ENCODE results near the gene SUGCT. TPM values are rescaled to one million over a fixed set of nuclear protein-coding genes. Genes with fewer than 3 reads are reported as not detected.

The SUGCT gene
- total RNA-seq, 1 donor from 2014 or later = 1.6 TPM

GRCh38 chr7:40483630-40484029 lies 348.8 kb downstream of the SUGCT start:
- no peak overlapping the region for H3K27ac Mint-ChIP-seq (ENCODE audit: unreplicated experiment)
- TF ChIP-seq, protein P1, sequence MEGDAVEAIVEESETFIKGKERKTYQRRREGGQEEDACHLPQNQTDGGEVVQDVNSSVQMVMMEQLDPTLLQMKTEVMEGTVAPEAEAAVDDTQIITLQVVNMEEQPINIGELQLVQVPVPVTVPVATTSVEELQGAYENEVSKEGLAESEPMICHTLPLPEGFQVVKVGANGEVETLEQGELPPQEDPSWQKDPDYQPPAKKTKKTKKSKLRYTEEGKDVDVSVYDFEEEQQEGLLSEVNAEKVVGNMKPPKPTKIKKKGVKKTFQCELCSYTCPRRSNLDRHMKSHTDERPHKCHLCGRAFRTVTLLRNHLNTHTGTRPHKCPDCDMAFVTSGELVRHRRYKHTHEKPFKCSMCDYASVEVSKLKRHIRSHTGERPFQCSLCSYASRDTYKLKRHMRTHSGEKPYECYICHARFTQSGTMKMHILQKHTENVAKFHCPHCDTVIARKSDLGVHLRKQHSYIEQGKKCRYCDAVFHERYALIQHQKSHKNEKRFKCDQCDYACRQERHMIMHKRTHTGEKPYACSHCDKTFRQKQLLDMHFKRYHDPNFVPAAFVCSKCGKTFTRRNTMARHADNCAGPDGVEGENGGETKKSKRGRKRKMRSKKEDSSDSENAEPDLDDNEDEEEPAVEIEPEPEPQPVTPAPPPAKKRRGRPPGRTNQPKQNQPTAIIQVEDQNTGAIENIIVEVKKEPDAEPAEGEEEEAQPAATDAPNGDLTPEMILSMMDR (IDR thresholded peaks at IDR 0.05; ENCODE audit: unreplicated experiment) = no peak
- no peaks in the 10 kb centered on the region for H3K27me3 Mint-ChIP-seq (ENCODE audit: unreplicated experiment)
- H3K4me1 Mint-ChIP-seq (ENCODE audit: unreplicated experiment) = no peaks in the 10 kb centered on the region
- no peaks in the 10 kb centered on the region for H3K36me3 Mint-ChIP-seq (ENCODE audit: low read depth, unreplicated experiment)
- no peak overlapping the region for H3K4me3 Mint-ChIP-seq (ENCODE audit: unreplicated experiment)
- H3K9me3 Mint-ChIP-seq (ENCODE audit: unreplicated experiment) = no peaks in the 10 kb centered on the region
- no peak for DNase-seq (ENCODE audit: low spot score)

GRCh38 chr7:40489844-40490602 lies 355.2 kb downstream of the SUGCT start:
- H3K4me3 Mint-ChIP-seq (ENCODE audit: unreplicated experiment) = no peak overlapping the region
- no peak overlapping the region for H3K27ac Mint-ChIP-seq (ENCODE audit: unreplicated experiment)
- no peaks in the 10 kb centered on the region for H3K27me3 Mint-ChIP-seq (ENCODE audit: unreplicated experiment)

DNA sequence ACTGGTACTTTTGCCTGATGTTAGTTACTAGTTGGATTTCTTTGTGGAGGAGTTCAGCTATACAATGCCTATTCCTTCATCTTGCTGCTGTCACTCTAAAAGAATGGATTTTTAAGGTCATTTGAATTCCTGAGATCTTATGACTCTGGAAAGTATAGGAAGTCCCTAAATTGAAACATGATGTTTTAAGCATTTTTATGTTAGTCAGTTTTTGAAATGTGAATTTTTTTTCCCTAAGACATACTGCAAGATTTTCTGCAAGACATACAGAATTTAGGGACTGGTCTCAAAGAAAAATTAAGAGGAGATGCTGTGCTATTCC lies 355.8 kb downstream of the SUGCT start:
- H3K4me1 Mint-ChIP-seq (ENCODE audit: unreplicated experiment) = no peaks in the 10 kb centered on the region
- DNase-seq (ENCODE audit: low spot score) = no peak
- no peaks in the 10 kb centered on the region for H3K9me3 Mint-ChIP-seq (ENCODE audit: unreplicated experiment)
- TF ChIP-seq, protein P1 (IDR thresholded peaks at IDR 0.05; ENCODE audit: unreplicated experiment) = no peak
- H3K27me3 Mint-ChIP-seq (ENCODE audit: unreplicated experiment) = no peaks in the 10 kb centered on the region
- no peak overlapping the region for H3K27ac Mint-ChIP-seq (ENCODE audit: unreplicated experiment)
- H3K4me3 Mint-ChIP-seq (ENCODE audit: unreplicated experiment) = no peak overlapping the region
- H3K36me3 Mint-ChIP-seq (ENCODE audit: low read depth, unreplicated experiment) = no peaks in the 10 kb centered on the region

More at GRCh38 chr7:40489844-40490602, 355.2 kb downstream of the SUGCT start:
- H3K36me3 Mint-ChIP-seq (ENCODE audit: low read depth, unreplicated experiment) = no peaks in the 10 kb centered on the region
- TF ChIP-seq, protein P1 (IDR thresholded peaks at IDR 0.05; ENCODE audit: unreplicated experiment) = no peak
- H3K4me1 Mint-ChIP-seq (ENCODE audit: unreplicated experiment) = no peaks in the 10 kb centered on the region
- H3K9me3 Mint-ChIP-seq (ENCODE audit: unreplicated experiment) = no peaks in the 10 kb centered on the region
- no peak for DNase-seq (ENCODE audit: low spot score)

DNA sequence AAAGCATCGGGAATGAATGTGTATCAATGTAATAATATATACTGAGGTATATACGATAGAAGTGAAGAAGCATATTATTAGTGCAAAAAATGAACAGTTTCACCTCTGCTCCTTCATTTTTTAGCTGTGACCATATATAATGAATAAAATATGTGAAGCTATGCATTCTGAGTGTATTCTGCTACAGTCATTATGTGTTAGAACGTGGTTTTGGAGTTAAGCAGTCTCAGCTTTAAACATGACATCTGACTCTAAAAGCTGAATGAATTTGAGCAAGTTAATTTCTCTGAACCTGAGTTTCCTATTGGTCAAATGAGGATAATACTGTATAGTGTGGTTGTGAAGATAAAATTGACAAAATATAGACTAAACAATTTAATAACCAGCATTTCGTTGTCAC lies 358.1 kb downstream of the SUGCT start:
- Mint-ChIP-seq H3K4me1 (ENCODE audit: unreplicated experiment) (no peaks in the 10 kb centered on the region), H3K27ac (ENCODE audit: unreplicated experiment) (no peak overlapping the region)

GRCh38 chr7:40493609-40494051 lies 358.8 kb downstream of the SUGCT start:
- Mint-ChIP-seq H3K27ac (ENCODE audit: unreplicated experiment) (no peak overlapping the region), H3K4me1 (ENCODE audit: unreplicated experiment) (no peaks in the 10 kb centered on the region), H3K9me3 (ENCODE audit: unreplicated experiment) (no peaks in the 10 kb centered on the region), H3K4me3 (ENCODE audit: unreplicated experiment) (no peak overlapping the region), H3K36me3 (ENCODE audit: low read depth, unreplicated experiment) (no peaks in the 10 kb centered on the region), H3K27me3 (ENCODE audit: unreplicated experiment) (no peaks in the 10 kb centered on the region)
- TF ChIP-seq, protein P1 (IDR thresholded peaks at IDR 0.05; ENCODE audit: unreplicated experiment) = no peak
- DNase-seq (ENCODE audit: low spot score) = no peak

More for the DNA sequence above, 358.1 kb downstream of the SUGCT start:
- Mint-ChIP-seq H3K27me3 (ENCODE audit: unreplicated experiment) (no peaks in the 10 kb centered on the region), H3K36me3 (ENCODE audit: low read depth, unreplicated experiment) (no peaks in the 10 kb centered on the region), H3K4me3 (ENCODE audit: unreplicated experiment) (no peak overlapping the region), H3K9me3 (ENCODE audit: unreplicated experiment) (no peaks in the 10 kb centered on the region)
- TF ChIP-seq, protein P1 (IDR thresholded peaks at IDR 0.05; ENCODE audit: unreplicated experiment) = no peak
- DNase-seq (ENCODE audit: low spot score) = no peak

All from endothelial cell (in vitro differentiated cells).